OCI-LY1 (cell line): ENCODE measurements around the gene SORBS2.

Experiments
- CTCF ChIP-seq: fragments of 200-600 bp; sonication (generic), shearing (Covaris generic); IDR thresholded peaks from 2 replicates; pipeline ENCODE4 v1.5.1; 2017; ENCODE audit warnings: mild to moderate bottlenecking, antibody characterized with exemption, low read length, moderate library complexity, mixed read lengths
- EZH2 ChIP-seq: fragments of 200-600 bp; sonication (generic), shearing (Covaris generic); IDR thresholded peaks from 2 replicates; pipeline ENCODE4 v1.8.0; 2017; ENCODE audit warnings: borderline replicate concordance, mixed run types, mild to moderate bottlenecking, antibody characterized with exemption, low read length, moderate library complexity, mixed read lengths

GRCh38 chr4:185745891-185746290, 66.1 kb downstream of the SORBS2 start:
- TF ChIP-seq CTCF (no peak), EZH2 (no peak)
